ENCODE measurements around the gene MLXIPL. TPM values are rescaled to one million over a fixed set of nuclear protein-coding genes. Genes with fewer than 3 reads are reported as not detected.
"Not testable (repeated sequence)": the region's sequence is repeated elsewhere in the genome, so short reads cannot be mapped to it uniquely, and the experiment has no call there.

MLXIPL gene
- polyA plus RNA-seq, 1 donor from 2014 or later, result 1.8 TPM

DNA sequence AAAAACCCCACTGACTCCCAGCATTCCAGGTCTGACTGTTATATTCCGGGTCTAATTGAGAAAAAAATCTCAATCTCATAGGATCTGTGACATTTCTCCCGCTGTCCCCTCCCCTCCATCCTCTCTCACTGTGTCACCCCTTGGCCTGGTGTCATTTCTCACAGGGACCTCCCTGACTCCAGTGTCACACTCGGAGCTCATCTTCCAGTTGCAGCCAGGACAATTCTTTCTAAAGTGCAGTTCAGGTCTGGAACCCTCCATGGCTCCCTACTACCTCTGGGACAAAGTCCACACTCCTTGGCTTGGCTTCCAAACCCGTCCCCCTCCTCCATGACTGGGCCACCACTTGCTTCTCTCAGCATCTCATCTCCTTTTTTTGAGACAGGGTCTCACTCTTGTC, 14.2 kb downstream of the MLXIPL start:
- no peaks in the 10 kb centered on the region for H3F3A ChIP-seq (ENCODE audit: insufficient read depth, low read length, poor library complexity, severe bottlenecking)
- no peak overlapping the region for H3K4me2 ChIP-seq (ENCODE audit: low read length)
- H3K36me3 ChIP-seq (ENCODE audit: insufficient read depth, low read length), result no peaks in the 10 kb centered on the region
- H4K20me1 ChIP-seq (ENCODE audit: insufficient read depth), result no peaks in the 10 kb centered on the region
- H3K4me3 ChIP-seq (ENCODE audit: low read length), result no peak overlapping the region
- H3K9ac ChIP-seq (ENCODE audit: low read length), result no peak overlapping the region
- TF ChIP-seq, protein P1, sequence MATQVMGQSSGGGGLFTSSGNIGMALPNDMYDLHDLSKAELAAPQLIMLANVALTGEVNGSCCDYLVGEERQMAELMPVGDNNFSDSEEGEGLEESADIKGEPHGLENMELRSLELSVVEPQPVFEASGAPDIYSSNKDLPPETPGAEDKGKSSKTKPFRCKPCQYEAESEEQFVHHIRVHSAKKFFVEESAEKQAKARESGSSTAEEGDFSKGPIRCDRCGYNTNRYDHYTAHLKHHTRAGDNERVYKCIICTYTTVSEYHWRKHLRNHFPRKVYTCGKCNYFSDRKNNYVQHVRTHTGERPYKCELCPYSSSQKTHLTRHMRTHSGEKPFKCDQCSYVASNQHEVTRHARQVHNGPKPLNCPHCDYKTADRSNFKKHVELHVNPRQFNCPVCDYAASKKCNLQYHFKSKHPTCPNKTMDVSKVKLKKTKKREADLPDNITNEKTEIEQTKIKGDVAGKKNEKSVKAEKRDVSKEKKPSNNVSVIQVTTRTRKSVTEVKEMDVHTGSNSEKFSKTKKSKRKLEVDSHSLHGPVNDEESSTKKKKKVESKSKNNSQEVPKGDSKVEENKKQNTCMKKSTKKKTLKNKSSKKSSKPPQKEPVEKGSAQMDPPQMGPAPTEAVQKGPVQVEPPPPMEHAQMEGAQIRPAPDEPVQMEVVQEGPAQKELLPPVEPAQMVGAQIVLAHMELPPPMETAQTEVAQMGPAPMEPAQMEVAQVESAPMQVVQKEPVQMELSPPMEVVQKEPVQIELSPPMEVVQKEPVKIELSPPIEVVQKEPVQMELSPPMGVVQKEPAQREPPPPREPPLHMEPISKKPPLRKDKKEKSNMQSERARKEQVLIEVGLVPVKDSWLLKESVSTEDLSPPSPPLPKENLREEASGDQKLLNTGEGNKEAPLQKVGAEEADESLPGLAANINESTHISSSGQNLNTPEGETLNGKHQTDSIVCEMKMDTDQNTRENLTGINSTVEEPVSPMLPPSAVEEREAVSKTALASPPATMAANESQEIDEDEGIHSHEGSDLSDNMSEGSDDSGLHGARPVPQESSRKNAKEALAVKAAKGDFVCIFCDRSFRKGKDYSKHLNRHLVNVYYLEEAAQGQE (IDR thresholded peaks at IDR 0.05; ENCODE audit: borderline replicate concordance), result no peak
- TF ChIP-seq POLR2AphosphoS5 (IDR thresholded peaks at IDR 0.05), result no peak
- no peak for TF ChIP-seq RAD21 (conservative IDR thresholded peaks at IDR 0.05)
- TF ChIP-seq TAF1 (IDR thresholded peaks at IDR 0.05; ENCODE audit: low read depth), result no peak
- TF ChIP-seq SMC3 (conservative IDR thresholded peaks at IDR 0.05; ENCODE audit: poor library complexity), result no peak
- no peak for TF ChIP-seq EZH2 (IDR thresholded peaks at IDR 0.05; ENCODE audit: borderline replicate concordance, insufficient read depth, low read length, poor library complexity, severe bottlenecking)
- TF ChIP-seq MXI1 (conservative IDR thresholded peaks at IDR 0.05; ENCODE audit: poor library complexity, severe bottlenecking), result no peak
- TF ChIP-seq EP300 (conservative IDR thresholded peaks at IDR 0.05; ENCODE audit: poor library complexity, severe bottlenecking), result no peak
- TF ChIP-seq, protein P2, sequence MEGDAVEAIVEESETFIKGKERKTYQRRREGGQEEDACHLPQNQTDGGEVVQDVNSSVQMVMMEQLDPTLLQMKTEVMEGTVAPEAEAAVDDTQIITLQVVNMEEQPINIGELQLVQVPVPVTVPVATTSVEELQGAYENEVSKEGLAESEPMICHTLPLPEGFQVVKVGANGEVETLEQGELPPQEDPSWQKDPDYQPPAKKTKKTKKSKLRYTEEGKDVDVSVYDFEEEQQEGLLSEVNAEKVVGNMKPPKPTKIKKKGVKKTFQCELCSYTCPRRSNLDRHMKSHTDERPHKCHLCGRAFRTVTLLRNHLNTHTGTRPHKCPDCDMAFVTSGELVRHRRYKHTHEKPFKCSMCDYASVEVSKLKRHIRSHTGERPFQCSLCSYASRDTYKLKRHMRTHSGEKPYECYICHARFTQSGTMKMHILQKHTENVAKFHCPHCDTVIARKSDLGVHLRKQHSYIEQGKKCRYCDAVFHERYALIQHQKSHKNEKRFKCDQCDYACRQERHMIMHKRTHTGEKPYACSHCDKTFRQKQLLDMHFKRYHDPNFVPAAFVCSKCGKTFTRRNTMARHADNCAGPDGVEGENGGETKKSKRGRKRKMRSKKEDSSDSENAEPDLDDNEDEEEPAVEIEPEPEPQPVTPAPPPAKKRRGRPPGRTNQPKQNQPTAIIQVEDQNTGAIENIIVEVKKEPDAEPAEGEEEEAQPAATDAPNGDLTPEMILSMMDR (IDR thresholded peaks at IDR 0.05; ENCODE audit: poor library complexity, severe bottlenecking), result no peak
- H3K79me2 ChIP-seq (replicated peaks; ENCODE audit: insufficient read depth, low read length), result no peaks in the 10 kb centered on the region
- no peaks in the 10 kb centered on the region for H3K9me3 ChIP-seq (ENCODE audit: low read length)
- H3K27me3 ChIP-seq (ENCODE audit: insufficient read depth, low read depth, low read length), result no peaks in the 10 kb centered on the region
- H3K27ac ChIP-seq (ENCODE audit: low read length), result no peak overlapping the region
- no peak overlapping the region for H2AFZ ChIP-seq (ENCODE audit: low read depth, low read length)
- H3K9me2 ChIP-seq (ENCODE audit: insufficient read depth, low read length), result no peaks in the 10 kb centered on the region

DNA sequence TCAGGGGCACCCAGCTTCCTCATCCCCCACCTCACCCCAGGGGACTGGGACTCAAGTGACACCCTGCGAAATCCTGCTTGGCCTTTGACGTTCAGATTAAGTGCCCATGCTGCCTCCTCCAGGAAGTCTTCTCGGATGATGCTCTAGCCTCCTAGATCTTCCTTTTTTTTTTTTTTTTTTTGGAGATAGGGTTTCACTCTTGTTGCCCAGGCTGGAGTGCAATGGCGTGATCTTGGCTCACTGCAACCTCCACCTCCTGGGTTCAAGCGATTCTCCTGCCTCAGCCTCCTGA, 16.7 kb downstream of the MLXIPL start:
- H4K20me1 ChIP-seq (ENCODE audit: insufficient read depth); H3K27ac ChIP-seq (ENCODE audit: low read length); H3K9me2 ChIP-seq (ENCODE audit: insufficient read depth, low read length); H3K9me3 ChIP-seq (ENCODE audit: low read length); H3F3A ChIP-seq (ENCODE audit: insufficient read depth, low read length, poor library complexity, severe bottlenecking); H3K27me3 ChIP-seq (ENCODE audit: insufficient read depth, low read depth, low read length); H3K36me3 ChIP-seq (ENCODE audit: insufficient read depth, low read length); H2AFZ ChIP-seq (ENCODE audit: low read depth, low read length); H3K9ac ChIP-seq (ENCODE audit: low read length); H3K4me2 ChIP-seq (ENCODE audit: low read length); H3K4me3 ChIP-seq (ENCODE audit: low read length); H3K79me2 ChIP-seq (replicated peaks; ENCODE audit: insufficient read depth, low read length): not testable (repeated sequence)

Data from neural cell (in vitro differentiated cells).